Ascending aorta (tissue), 2 donors: Measurements from ENCODE around the gene CLN5. TPM values are rescaled to one million over a fixed set of nuclear protein-coding genes. Genes with fewer than 3 reads are reported as not detected.

Experiments used
- DNase-seq, 2 donors: peaks; one replicate each; pipeline ENCODE4 v3.0.0-alpha.2; 2019; ENCODE audit warnings: low spot score in 2 of 2
- H3K27ac ChIP-seq, 2 donors: fragments of 200-600 bp; sonication (generic); one replicate each; pipeline ENCODE4 v1.5.1; 2016 to 2017; ENCODE audit warnings: mild to moderate bottlenecking in 1 of 2
- H3K27me3 ChIP-seq: fragments of 200-600 bp; sonication (generic); one replicate; pipeline ENCODE4 v1.5.1; 2017
- H3K36me3 ChIP-seq, 2 donors: fragments of 200-600 bp; sonication (generic); one replicate each; pipeline ENCODE4 v1.5.1; 2016
- H3K4me1 ChIP-seq, 2 donors: fragments of 200-600 bp; sonication (generic); one replicate each; pipeline ENCODE4 v1.5.1; 2016 to 2017; ENCODE audit warnings: mild to moderate bottlenecking in 1 of 2
- H3K4me3 ChIP-seq, 2 donors: fragments of 200-600 bp; sonication (generic); one replicate each; pipeline ENCODE4 v1.5.1; 2016 to 2017; ENCODE audit warnings: mild to moderate bottlenecking in 1 of 2
- H3K9me3 ChIP-seq, 2 donors: fragments of 200-600 bp; sonication (generic); one replicate each; pipeline ENCODE4 v1.5.1; 2016
- intact Hi-C: fragments of 100-400 bp; cut with DNase I; formaldehyde crosslinking; loops from one replicate; pipeline ENCODE4 v1.15.1; 2023
- total RNA-seq: library from RNA; depleted of rRNA; stranded (reverse); fragments of >200 nt; gene quantifications from one replicate; pipeline ENCODE4 v1.1.0, GENCODE V29; 2016
- TF ChIP-seq, protein P1 (sequence below), 3 experiments: fragments of 200-600 bp in 2 of 3; fragments of 450-650 bp in 1 of 3; sonication (generic) in 2 of 3; IDR thresholded peaks; one replicate each; pipeline ENCODE4 v1.5.1; 2016 to 2019; ENCODE audit warnings: antibody characterized with exemption in 3 of 3, mild to moderate bottlenecking in 1 of 3, moderate library complexity in 1 of 3

CLN5 gene
- total RNA-seq, 1 donor from 2014 or later, result 2.0 TPM

DNA sequence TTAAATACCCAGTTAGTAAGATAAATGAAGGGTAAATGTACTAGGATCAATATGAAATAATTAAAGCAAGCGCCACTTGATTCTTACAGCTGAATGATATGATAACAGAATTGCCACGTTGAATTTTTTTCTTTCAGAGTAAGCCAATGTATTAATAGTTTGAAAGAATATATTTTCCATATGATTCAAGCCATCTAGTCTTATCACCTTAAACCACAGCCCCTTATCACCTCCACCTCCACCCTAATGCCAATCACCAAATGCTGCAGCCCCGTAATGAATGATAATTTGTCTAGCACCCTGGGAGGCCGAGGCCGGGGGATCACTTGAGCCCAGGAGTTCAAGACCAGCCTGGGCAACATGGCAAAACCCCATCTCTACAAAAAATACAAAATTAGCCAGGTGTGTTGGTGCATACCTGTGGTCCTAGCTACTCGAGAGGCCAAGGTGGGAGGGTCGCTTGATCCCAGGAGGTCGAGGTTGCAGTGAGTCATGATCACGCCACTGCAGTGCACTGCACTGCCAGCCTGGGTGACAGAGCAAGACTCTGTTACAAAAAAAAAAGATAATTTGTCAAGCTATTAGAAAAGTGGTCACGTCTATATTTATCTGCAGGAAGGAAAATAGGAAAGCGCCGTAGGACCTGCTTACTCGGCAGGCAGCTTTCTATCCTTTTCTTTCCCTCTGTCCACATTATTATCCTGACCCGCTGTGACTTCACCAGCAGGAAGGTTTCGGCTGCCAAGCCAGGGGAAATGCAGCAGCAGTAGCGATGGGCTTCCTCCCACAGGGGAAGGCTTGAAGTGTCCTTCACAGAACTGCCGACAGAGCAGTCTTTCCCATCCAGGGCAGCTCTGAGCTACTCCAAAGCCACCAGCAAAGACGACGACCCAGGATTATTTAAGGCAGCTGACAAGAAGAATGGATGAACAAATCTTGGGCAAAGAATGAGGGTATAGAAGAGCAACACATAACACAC, 19.7 kb upstream of the CLN5 start:
- TF ChIP-seq, protein P1, sequence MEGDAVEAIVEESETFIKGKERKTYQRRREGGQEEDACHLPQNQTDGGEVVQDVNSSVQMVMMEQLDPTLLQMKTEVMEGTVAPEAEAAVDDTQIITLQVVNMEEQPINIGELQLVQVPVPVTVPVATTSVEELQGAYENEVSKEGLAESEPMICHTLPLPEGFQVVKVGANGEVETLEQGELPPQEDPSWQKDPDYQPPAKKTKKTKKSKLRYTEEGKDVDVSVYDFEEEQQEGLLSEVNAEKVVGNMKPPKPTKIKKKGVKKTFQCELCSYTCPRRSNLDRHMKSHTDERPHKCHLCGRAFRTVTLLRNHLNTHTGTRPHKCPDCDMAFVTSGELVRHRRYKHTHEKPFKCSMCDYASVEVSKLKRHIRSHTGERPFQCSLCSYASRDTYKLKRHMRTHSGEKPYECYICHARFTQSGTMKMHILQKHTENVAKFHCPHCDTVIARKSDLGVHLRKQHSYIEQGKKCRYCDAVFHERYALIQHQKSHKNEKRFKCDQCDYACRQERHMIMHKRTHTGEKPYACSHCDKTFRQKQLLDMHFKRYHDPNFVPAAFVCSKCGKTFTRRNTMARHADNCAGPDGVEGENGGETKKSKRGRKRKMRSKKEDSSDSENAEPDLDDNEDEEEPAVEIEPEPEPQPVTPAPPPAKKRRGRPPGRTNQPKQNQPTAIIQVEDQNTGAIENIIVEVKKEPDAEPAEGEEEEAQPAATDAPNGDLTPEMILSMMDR (IDR thresholded peaks at IDR 0.05), result no peak
- intact Hi-C loops, result no loop called here

DNA sequence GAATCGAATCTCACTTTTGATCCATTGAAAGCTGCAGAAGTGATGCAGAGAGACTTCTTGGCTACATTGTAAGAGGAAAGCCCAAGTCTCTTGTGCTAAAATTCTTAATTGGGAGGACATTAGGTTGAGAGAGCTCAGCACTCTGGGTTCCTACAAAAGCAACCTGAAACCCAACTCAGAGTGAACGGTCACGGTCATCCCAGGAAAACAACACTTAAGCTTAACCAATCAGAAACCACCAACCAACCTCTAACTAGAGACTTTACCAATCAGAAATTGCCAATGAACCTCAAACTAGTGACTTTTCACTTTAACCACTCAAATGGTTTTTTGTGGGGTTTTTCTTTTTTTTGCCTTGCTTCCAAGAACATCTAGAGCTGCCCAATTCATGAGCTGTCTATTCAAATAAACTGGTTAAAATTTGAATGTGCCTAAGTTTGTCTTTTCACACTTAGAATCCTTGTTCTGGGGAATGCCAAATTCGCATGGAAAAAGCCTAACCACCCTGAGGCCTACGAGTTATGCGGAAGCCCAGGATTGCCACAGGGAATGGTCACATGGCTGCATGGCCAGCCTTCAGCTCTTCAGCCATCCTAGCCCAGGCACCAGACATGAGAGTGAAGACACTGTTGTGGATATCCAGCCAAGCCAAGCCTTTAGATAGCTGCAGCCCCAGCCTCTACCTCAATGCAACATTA, 17.8 kb upstream of the CLN5 start:
- intact Hi-C loops, result no loop called here
- no peaks in the 10 kb centered on the region for H3K9me3 ChIP-seq
- no peaks in the 10 kb centered on the region for H3K27me3 ChIP-seq
- no peak overlapping the region for H3K4me3 ChIP-seq
- H3K27ac ChIP-seq, result no peak overlapping the region
- no peaks in the 10 kb centered on the region for H3K36me3 ChIP-seq
- DNase-seq, result no peak
- TF ChIP-seq, protein P1 (IDR thresholded peaks at IDR 0.05), result no peak
- no peaks in the 10 kb centered on the region for H3K4me1 ChIP-seq

More for the DNA sequence above, 19.7 kb upstream of the CLN5 start:
- no peak overlapping the region for H3K27ac ChIP-seq
- H3K36me3 ChIP-seq, result no peaks in the 10 kb centered on the region
- H3K27me3 ChIP-seq, result no peaks in the 10 kb centered on the region
- H3K4me1 ChIP-seq, result no peaks in the 10 kb centered on the region
- no peak overlapping the region for H3K4me3 ChIP-seq
- DNase-seq, result no peak
- no peaks in the 10 kb centered on the region for H3K9me3 ChIP-seq

DNA sequence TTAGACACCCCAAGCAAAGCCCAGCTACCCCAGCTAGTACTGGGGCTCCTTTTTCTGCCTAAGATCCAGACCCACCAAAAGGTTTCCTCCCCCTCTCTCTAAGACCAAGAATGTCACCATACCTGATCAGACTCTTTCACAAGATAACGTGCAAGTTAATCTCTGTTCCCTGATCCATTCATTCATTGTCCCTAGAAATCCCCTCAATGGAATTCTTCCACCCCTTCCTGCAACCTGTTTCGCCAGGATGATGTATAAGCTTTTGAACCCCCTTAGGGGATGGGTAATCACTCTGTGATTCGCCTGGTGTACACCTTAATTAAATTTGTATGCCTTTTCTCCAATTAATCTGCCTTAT, 17.3 kb upstream of the CLN5 start:
- TF ChIP-seq, protein P1 (IDR thresholded peaks at IDR 0.05), result no peak
- Histone ChIP-seq H3K4me1 (peaks cover 0 to under 1% of the 10 kb centered on the region in 2 donors), H3K9me3 (no peaks in the 10 kb centered on the region), H3K36me3 (no peaks in the 10 kb centered on the region), H3K27me3 (no peaks in the 10 kb centered on the region), H3K27ac (no peak overlapping the region), H3K4me3 (no peak overlapping the region)
- DNase-seq, result no peak
- intact Hi-C loops, result no loop called here

DNA sequence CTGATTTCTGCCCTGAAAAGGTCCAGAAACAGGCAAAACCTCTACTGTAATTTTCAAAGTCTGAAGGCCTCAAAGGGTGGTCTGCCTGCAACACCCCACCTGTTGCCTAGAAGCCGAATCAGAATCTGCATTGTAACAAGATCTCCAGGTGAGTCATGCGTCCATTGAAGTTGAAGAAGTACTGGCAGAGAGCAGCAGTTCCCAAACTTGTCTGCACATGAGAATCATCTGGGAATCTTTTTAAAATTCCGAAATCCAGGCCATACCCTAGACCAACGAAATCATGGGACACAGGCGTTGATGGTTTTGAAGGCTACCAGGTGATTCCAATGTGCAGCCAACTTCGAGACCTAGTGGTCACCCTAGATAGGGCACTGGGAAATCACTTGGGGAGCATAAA, 16.0 kb upstream of the CLN5 start:
- no peak for DNase-seq
- Histone ChIP-seq H3K36me3 (no peaks in the 10 kb centered on the region), H3K4me3 (no peak overlapping the region), H3K27me3 (no peaks in the 10 kb centered on the region), H3K27ac (no peak overlapping the region), H3K9me3 (no peaks in the 10 kb centered on the region), H3K4me1 (peaks cover 0 to 3% of the 10 kb centered on the region in 2 donors)
- TF ChIP-seq, protein P1 (IDR thresholded peaks at IDR 0.05), result no peak
- intact Hi-C loops, result no loop called here

DNA sequence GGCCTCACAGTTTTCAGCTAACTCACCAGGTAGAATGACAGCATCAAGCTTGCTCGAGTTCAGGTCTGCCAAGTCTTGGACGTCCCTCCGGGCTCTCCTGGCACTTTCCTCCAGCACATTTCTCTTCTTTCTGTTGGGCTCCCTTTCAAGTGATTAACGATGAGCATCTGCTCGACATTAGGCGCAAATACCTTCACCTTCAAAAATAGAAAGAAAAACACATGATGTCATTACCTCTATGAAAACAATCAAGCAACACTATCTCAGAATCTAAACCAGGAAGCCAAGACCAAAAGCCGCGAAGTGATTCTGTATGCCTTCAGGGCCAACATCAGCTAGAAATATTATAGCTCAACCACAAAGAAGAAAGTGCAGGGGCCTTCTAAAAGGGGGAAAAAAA, 15.4 kb upstream of the CLN5 start:
- TF ChIP-seq, protein P1 (IDR thresholded peaks at IDR 0.05), result no peak
- Histone ChIP-seq H3K4me3 (no peak overlapping the region), H3K27me3 (no peaks in the 10 kb centered on the region), H3K9me3 (no peaks in the 10 kb centered on the region), H3K36me3 (no peaks in the 10 kb centered on the region), H3K27ac (no peak overlapping the region), H3K4me1 (peaks cover 0 to 3% of the 10 kb centered on the region in 2 donors)
- DNase-seq, result no peak
- intact Hi-C loops, result no loop called here
